Measurements from ENCODE around the gene COL20A1. TPM values are rescaled to one million over a fixed set of nuclear protein-coding genes. Genes with fewer than 3 reads are reported as not detected.
"Not testable (repeated sequence)": the region's sequence is repeated elsewhere in the genome, so short reads cannot be mapped to it uniquely, and the experiment has no call there.

COL20A1 gene
- total RNA-seq, 1 donor: not detected

DNA sequence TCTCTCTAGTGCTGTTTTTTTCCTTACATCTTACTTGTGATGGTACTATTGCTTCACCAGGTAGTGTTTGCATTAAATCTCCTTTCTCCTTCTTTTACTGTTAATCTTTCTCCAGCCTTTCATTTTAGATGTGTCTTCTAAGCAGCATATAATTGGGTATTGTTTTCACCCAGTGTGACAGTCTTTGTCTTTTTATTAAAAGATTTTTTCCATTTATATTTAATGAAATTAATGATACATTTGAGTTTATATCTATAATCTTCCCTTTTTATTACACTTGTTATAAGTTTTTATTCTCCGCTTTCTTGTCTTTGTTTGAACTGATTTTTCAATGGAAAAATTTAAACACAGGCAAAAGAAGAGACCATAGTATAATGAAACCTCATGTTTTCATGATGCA lies 8.7 kb downstream of the COL20A1 start:
- peaks cover 3% of the 10 kb centered on the region for H3K27me3 ChIP-seq (ENCODE audit: insufficient read depth, low read length)
- no peaks in the 10 kb centered on the region for H3K9me3 ChIP-seq (ENCODE audit: low read depth, low read length)
- no peak overlapping the region for H3K4me3 ChIP-seq (ENCODE audit: low read length)
- H3K4me1 ChIP-seq (ENCODE audit: insufficient read depth, low read length): no peaks in the 10 kb centered on the region

DNA sequence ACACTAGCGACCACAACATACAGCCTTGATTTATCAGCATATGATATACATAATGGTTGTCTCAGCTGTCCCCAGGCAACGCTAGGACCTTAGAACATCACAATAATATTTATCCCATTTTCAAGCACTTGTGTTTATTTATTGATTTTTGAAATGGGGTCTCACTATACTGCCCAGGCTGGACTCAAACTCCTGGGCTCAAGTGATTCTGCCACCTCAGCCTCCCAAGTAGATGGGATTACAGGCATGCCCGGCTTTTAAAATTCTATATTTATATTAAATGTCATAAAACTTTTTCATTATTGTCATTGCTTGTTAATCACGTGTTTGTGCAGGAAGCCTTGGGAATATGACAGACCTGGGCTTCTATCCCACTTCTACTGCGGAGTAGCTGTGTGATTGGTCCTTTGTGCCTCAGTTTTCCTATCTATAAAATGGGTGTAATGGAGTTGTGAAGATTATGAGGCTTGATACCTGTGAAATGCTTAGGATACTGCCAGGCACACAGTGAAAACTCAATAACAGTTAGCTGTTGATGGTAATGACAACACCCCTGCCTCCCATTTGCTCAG lies 10.2 kb downstream of the COL20A1 start:
- Histone ChIP-seq H3K4me1 (ENCODE audit: insufficient read depth, low read length) (no peaks in the 10 kb centered on the region), H3K4me3 (ENCODE audit: low read length) (no peak overlapping the region), H3K9me3 (ENCODE audit: low read depth, low read length) (no peaks in the 10 kb centered on the region), H3K27me3 (ENCODE audit: insufficient read depth, low read length) (peaks cover 3% of the 10 kb centered on the region)

DNA sequence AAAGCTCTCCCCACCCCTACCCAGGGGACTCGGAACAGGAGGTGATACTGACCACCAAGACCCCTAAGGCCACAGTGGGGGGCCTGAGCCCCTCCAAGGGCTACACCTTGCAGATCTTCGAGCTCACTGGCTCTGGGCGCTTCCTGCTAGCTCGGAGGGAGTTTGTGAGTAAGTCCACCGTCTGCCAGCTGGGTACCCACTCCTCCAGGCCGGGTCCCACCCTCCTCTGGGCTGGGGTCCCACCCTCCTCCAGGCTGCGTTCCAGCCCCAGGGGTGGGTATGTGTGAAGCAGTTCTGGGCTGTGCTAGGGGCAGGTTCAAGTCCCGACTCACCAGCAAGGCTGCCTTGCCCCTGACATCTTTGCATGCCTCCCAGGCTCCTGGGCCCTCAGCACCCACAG lies 12.4 kb downstream of the COL20A1 start:
- H3K4me3 ChIP-seq (ENCODE audit: low read length): no peak overlapping the region
- H3K9me3 ChIP-seq (ENCODE audit: low read depth, low read length): no peaks in the 10 kb centered on the region
- peaks cover 3% of the 10 kb centered on the region for H3K27me3 ChIP-seq (ENCODE audit: insufficient read depth, low read length)
- H3K4me1 ChIP-seq (ENCODE audit: insufficient read depth, low read length): no peaks in the 10 kb centered on the region

DNA sequence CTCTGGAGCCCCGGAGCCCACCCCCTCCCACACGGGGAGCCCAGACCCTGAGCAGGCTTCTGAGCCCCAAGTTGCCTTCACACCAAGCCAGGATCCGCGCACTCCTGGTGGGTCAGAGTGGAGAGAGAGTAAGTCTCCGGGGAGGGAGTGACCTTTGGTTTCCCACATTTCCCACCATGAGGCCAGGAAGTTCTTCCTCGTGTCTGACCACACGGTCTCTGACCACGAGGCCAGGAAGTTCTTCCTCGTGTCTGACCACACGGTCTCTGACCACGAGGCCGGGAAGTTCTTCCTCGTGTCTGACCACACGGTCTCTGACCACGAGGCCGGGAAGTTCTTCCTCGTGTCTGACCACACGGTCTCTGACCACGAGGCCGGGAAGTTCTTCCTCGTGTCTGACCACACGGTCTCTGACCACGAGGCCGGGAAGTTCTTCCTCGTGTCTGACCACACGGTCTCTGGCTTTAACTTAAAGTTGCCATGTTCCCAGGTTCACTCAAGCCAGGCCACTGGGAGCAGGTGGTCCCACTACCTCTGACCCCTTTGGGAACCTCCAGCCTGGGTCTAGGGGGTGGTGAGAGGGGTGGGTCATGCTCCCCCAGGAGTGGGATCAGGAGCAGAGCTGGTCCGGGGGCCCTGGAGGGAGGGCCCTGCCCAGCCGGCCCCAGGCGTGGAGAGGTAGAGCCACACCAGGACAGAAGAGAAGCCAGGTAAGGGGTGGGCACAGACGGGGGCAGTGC lies 13.1 kb downstream of the COL20A1 start:
- not testable (repeated sequence) for H3K9me3 ChIP-seq (ENCODE audit: low read depth, low read length); H3K27me3 ChIP-seq (ENCODE audit: insufficient read depth, low read length); H3K4me3 ChIP-seq (ENCODE audit: low read length)

DNA sequence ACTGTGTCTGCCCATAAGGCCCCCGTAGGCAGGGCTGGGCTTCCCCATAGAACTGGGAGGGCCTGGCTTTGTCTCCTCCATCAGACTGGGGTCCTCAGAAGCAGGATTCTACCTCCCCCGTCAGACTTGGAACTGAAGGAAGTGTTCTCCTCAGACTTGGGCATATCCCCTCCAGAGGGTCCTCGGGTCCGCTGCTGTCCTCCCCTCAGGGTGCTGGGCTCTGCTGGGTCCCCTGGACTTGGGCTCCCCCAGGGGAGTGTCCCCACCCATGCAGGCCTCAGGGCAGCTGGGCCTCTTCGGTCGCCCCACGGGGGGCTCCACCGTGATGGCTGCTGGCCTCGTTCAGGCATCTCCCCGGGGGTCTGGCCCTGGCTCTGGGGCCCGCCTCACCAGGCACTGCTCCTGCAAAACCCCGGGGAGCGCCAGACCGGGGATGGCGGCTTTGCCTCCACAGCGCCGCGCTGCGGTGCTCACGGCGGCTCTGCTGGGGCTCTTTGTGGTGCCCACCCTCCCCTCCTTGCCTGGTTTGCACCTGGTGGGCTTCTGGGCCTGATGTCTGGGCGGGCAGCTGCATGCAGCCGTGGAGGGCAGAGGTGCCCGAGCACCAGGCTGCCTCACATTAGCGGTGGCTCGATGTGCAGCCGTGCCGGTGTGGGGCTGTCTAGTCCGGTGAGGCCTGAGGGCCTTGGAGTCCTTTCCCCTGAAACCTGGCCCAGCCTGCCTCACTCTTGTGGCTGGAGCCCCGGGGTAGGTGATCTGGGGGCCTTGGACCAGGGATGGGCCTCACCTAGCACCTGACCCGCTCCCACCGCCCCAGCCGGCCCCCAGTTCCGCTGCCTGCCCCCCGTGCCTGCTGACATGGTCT lies 13.9 kb downstream of the COL20A1 start:
- no peaks in the 10 kb centered on the region for H3K27me3 ChIP-seq (ENCODE audit: insufficient read depth, low read length)

More for the DNA sequence above, 13.1 kb downstream of the COL20A1 start:
- not testable (repeated sequence) for H3K4me1 ChIP-seq (ENCODE audit: insufficient read depth, low read length)

DNA sequence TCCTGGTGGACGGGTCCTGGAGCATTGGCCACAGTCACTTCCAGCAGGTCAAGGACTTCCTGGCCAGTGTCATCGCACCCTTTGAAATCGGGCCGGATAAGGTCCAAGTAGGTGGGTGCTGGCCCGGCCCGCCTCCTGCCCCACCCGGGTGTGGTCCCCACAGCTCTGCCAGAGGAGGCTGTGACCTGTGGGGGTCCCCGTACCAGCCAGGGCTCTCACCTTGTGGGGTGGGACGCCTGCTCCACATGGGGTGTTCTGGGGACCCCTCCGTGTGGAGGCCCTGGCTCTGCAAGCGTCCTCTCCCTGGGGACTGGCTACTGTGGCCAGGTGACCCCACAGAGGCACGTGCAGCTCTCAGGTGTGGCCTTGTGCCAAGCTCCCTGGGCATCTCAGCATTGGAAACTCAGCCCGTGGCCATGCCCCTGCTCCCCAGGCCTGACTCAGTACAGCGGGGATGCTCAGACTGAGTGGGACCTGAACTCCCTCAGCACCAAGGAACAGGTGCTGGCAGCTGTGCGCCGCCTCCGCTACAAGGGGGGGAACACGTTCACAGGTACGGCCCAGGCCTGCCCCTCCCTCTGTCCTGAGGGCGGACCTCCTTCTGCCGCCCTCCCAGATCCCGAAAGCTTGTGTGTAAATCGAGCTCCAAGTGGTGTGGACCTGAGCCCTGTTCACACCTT lies 14.7 kb downstream of the COL20A1 start:
- no peaks in the 10 kb centered on the region for H3K4me1 ChIP-seq (ENCODE audit: insufficient read depth, low read length)
- H3K4me3 ChIP-seq (ENCODE audit: low read length): no peak overlapping the region
- H3K27me3 ChIP-seq (ENCODE audit: insufficient read depth, low read length): no peaks in the 10 kb centered on the region
- H3K9me3 ChIP-seq (ENCODE audit: low read depth, low read length): no peaks in the 10 kb centered on the region

More for the DNA sequence above, 13.9 kb downstream of the COL20A1 start:
- Histone ChIP-seq H3K9me3 (ENCODE audit: low read depth, low read length) (no peaks in the 10 kb centered on the region), H3K4me1 (ENCODE audit: insufficient read depth, low read length) (no peaks in the 10 kb centered on the region), H3K4me3 (ENCODE audit: low read length) (no peak overlapping the region)

DNA sequence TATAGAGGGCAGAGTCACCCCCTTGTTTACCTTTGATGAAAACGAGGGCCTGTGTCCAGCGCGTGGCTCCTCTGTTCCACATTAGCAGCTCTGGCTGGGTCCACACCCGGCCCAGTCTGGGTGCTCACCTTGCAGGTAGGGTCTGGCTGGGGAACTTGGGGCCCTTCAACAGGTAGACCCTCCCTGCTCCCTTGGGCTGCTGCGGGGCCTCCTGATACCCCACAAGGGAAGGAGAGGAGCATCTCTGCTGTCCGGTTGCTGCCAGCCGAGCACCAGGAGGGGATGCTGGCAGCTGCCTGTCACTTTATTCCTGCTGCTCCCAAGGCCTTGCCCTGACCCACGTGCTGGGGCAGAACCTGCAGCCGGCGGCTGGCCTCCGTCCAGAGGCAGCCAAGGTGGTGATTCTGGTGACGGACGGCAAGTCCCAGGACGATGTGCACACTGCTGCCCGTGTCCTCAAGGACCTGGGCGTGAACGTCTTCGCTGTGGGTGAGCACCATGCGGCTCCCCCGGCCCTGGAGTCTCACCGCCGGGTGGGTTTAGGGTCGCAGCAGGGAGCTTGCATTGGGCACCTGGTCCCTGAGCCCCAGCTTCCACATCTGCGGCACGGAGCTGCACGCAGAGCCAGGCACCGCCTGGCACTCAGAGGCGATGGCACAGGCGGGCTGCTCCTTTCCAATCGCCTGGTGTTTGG lies 15.4 kb downstream of the COL20A1 start:
- no peaks in the 10 kb centered on the region for H3K4me1 ChIP-seq (ENCODE audit: insufficient read depth, low read length)
- H3K27me3 ChIP-seq (ENCODE audit: insufficient read depth, low read length): no peaks in the 10 kb centered on the region
- no peaks in the 10 kb centered on the region for H3K9me3 ChIP-seq (ENCODE audit: low read depth, low read length)
- H3K4me3 ChIP-seq (ENCODE audit: low read length): no peak overlapping the region

DNA sequence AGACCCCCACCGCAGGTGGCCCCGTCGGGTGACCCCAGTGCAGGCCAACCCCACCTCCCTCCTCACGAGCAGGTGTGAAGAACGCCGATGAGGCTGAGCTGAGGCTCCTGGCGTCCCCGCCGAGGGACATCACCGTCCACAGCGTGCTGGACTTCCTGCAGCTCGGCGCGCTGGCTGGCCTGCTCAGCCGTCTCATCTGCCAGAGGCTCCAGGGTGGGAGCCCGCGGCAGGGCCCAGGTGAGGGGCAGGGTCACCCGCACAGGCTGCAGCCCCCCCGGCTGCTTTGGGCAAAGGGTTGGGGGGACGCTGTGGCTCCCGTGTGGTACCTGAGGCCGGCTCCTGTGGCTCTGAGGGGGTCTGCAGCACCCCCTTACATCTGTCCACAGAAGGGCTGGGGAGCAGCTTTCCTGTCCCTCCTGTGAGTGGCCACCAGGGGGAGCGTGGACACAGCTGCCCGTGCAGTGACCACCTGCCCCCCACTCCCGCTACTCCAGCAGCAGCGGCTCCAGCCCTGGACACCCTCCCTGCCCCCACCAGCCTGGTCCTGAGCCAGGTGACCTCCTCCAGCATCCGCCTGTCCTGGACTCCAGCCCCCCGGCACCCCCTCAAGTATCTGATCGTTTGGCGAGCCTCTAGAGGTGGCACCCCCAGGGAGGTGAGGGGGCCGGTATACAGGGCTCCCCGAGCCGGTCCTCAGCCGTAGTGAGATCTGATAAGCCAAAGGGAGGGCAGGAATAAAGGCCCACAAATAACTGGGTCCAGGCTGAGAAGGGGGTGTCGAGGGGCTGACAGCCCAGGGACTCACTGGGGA lies 16.5 kb downstream of the COL20A1 start:
- no peaks in the 10 kb centered on the region for H3K4me1 ChIP-seq (ENCODE audit: insufficient read depth, low read length)
- H3K27me3 ChIP-seq (ENCODE audit: insufficient read depth, low read length): no peaks in the 10 kb centered on the region

DNA sequence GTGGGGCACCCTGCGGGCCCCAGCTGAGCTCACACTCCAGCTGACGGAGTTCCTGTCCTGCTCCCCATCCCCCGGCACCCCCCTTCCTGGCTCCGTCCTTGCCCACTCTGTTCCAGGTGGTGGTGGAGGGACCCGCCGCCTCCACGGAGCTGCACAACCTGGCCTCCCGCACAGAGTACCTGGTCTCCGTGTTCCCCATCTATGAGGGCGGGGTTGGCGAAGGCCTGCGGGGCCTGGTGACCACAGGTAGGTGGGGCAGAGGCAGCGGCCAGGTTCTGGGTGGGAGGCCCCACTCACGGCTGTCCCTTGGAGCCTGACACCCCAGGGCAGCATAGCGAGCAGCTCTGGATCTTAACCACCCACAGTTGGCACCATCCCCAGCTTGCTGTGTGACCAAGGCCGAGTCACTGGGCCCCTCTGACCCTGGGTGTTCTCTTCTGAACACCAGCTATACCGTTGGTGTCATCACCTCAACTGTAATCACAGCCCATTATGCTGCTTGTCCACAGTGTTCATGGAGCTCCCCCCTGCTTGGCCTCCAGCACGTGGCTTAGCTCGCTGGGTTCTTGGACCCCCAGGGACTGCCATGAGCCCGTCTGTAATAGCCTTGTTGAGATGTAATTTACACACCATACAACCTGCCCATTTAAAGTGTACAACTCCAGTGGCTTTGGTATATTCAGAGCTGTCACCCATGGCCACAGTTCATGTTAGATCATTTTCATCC lies 17.4 kb downstream of the COL20A1 start:
- H3K4me3 ChIP-seq (ENCODE audit: low read length): no peak overlapping the region
- H3K9me3 ChIP-seq (ENCODE audit: low read depth, low read length): no peaks in the 10 kb centered on the region
- no peaks in the 10 kb centered on the region for H3K27me3 ChIP-seq (ENCODE audit: insufficient read depth, low read length)
- no peaks in the 10 kb centered on the region for H3K4me1 ChIP-seq (ENCODE audit: insufficient read depth, low read length)

More for the DNA sequence above, 16.5 kb downstream of the COL20A1 start:
- Histone ChIP-seq H3K9me3 (ENCODE audit: low read depth, low read length) (no peaks in the 10 kb centered on the region), H3K4me3 (ENCODE audit: low read length) (no peak overlapping the region)

DNA sequence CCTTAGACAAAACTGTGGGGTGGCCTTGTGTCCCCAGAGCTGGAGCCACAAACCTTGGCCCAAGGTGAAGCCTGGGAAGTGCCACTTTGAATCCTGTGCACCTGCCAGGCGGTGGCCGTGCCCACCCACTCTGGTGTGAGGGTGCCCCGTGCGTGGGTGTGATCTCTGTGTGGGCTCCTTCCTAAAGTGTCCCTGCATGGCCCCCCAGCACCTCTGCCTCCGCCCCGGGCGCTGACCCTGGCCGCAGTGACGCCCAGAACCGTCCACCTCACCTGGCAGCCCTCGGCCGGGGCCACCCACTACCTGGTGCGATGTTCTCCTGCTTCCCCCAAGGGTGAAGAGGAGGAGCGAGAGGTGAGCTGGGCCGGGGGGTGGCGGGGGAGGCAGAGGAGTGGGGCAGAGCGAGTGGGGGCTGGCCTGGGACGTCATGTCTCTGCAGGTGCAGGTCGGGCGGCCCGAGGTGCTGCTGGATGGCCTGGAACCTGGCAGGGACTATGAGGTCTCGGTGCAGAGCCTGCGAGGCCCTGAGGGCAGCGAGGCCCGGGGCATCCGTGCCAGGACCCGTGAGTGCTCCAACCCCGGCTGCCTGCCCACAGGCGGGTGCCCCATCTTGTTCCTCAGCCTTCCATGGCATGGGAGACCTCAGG lies 18.3 kb downstream of the COL20A1 start:
- no peak overlapping the region for H3K4me3 ChIP-seq (ENCODE audit: low read length)
- no peaks in the 10 kb centered on the region for H3K27me3 ChIP-seq (ENCODE audit: insufficient read depth, low read length)
- H3K4me1 ChIP-seq (ENCODE audit: insufficient read depth, low read length): no peaks in the 10 kb centered on the region
- no peaks in the 10 kb centered on the region for H3K9me3 ChIP-seq (ENCODE audit: low read depth, low read length)

DNA sequence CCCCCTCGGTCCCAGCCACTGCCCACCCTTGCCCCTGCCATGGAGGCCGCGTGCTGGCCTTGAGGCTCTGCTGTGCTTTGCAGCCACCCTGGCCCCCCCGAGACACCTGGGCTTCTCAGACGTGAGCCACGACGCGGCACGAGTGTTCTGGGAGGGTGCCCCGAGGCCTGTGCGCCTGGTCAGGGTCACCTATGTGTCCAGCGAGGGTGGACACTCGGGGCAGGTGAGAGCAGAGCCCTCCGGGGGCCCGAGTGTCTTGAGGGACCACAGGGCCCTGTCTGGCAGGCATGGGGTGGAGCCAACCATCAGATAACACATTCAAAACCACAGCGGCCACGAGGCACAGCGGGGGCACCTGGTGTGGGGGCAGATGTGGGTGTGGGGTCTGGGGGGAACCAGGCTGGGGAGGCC lies 18.9 kb downstream of the COL20A1 start:
- no peaks in the 10 kb centered on the region for H3K4me1 ChIP-seq (ENCODE audit: insufficient read depth, low read length)
- H3K4me3 ChIP-seq (ENCODE audit: low read length): no peak overlapping the region
- H3K9me3 ChIP-seq (ENCODE audit: low read depth, low read length): no peaks in the 10 kb centered on the region
- no peaks in the 10 kb centered on the region for H3K27me3 ChIP-seq (ENCODE audit: insufficient read depth, low read length)

DNA sequence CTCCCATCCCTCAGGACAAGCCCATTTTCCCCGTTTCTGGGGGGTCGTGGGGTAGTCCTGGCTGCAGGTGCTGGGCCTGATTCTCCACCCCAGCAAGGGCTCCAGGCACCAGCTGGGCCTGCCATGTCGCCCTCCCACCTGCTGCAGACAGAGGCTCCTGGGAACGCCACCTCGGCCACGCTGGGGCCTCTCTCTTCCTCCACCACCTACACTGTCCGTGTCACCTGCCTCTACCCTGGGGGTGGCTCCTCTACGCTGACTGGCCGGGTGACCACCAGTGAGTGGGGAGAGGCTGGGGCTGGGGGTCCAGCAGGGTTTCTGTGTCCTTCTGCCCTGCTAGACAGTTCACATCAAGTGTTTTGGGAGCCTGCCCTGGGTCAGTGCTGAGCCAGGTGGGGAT lies 19.3 kb downstream of the COL20A1 start:
- Histone ChIP-seq H3K27me3 (ENCODE audit: insufficient read depth, low read length) (no peaks in the 10 kb centered on the region), H3K9me3 (ENCODE audit: low read depth, low read length) (no peaks in the 10 kb centered on the region), H3K4me1 (ENCODE audit: insufficient read depth, low read length) (no peaks in the 10 kb centered on the region)

More for the DNA sequence above, 19.3 kb downstream of the COL20A1 start:
- no peak overlapping the region for H3K4me3 ChIP-seq (ENCODE audit: low read length)

Measured in mononuclear cell (primary cell).